Measurements from ENCODE around the gene TEX30.

GRCh38 chr13:102779436-102780159 lies 6.0 kb upstream of the TEX30 start:
- TF ChIP-seq CTCF (IDR thresholded peaks at IDR 0.05) (no peak), EP300 (IDR thresholded peaks at IDR 0.05) (no peak), POLR2A (IDR thresholded peaks at IDR 0.05; ENCODE audit: low read depth) (no peak)
